Upper lobe of left lung (tissue), 6 donors: ENCODE results near the gene CCNT2. TPM values are rescaled to one million over a fixed set of nuclear protein-coding genes. Genes with fewer than 3 reads are reported as not detected.
"Not testable (repeated sequence)": the region's sequence is repeated elsewhere in the genome, so short reads cannot be mapped to it uniquely, and the experiment has no call there.

Experiments
- ATAC-seq, 2 donors: fragments of 200-7000 bp; cut with Tn5 transposase; one replicate each; pipeline ENCODE4 v1.9.1; 2022; ENCODE audit warnings: mild to moderate bottlenecking in 2 of 2, moderate library complexity in 2 of 2; ENCODE audit not compliant: low FRiP score in 2 of 2
- DNase-seq, 2 donors: peaks; one replicate each; pipeline ENCODE4 v3.0.0-alpha.2; 2019 to 2020
- H3K27ac ChIP-seq, 4 donors: fragments of 200-600 bp; sonication (generic); one replicate each; pipeline ENCODE4 v1.5.1; 2016 to 2019
- H3K27me3 ChIP-seq, 4 donors: fragments of 200-600 bp; sonication (generic); one replicate each; pipeline ENCODE4 v1.5.1; 2017 to 2019
- H3K36me3 ChIP-seq, 4 donors: fragments of 200-600 bp; sonication (generic); one replicate each; pipeline ENCODE4 v1.5.1; 2016 to 2019
- H3K4me1 ChIP-seq, 4 donors: fragments of 200-600 bp; sonication (generic); one replicate each; pipeline ENCODE4 v1.5.1; 2018 to 2019
- H3K4me3 ChIP-seq, 4 donors: fragments of 200-600 bp; sonication (generic); one replicate each; pipeline ENCODE4 v1.5.1; 2017 to 2019; ENCODE audit warnings: mild to moderate bottlenecking in 2 of 4, moderate library complexity in 1 of 4
- H3K9me3 ChIP-seq, 4 donors: fragments of 200-600 bp; sonication (generic); one replicate each; pipeline ENCODE4 v1.5.1; 2018 to 2019
- CTCF ChIP-seq, 6 experiments: fragments of 450-650 bp in 4 of 6; fragments of 200-600 bp in 2 of 6; sonication (generic) in 2 of 6; IDR thresholded peaks; one replicate each; pipeline ENCODE4 v1.5.1; 2016 to 2019; ENCODE audit warnings: antibody characterized with exemption in 6 of 6
- EP300 ChIP-seq, 4 donors: sonication (generic); formaldehyde crosslinking; IDR thresholded peaks; one replicate each; pipeline ENCODE4 v1.5.1; 2017; ENCODE audit warnings: antibody characterized with exemption in 4 of 4, control low read depth in 2 of 4
- POLR2A ChIP-seq, 4 donors: fragments of 450-650 bp; IDR thresholded peaks; one replicate each; pipeline ENCODE4 v1.5.1; 2016 to 2017; ENCODE audit warnings: antibody characterized with exemption in 4 of 4, mild to moderate bottlenecking in 2 of 4
- POLR2AphosphoS5 ChIP-seq, 2 donors: sonication (generic); formaldehyde crosslinking; IDR thresholded peaks; one replicate each; pipeline ENCODE4 v1.5.1; 2017; ENCODE audit warnings: antibody characterized with exemption in 2 of 2
- WGBS, 2 donors: methylation state at CpG; one replicate each; pipeline ENCODE4 v1.1.5; 2017 to 2018; 5-methylcytosine and 5-hydroxymethylcytosine counted together
- total RNA-seq, 6 donors: library from RNA; depleted of rRNA in 4 of 6; stranded (reverse); fragments of >200 nt in 4 of 6; gene quantifications; one replicate each; pipeline versions ENCODE4 v1.1.0 to v1.2.1, GENCODE V29; 2016 to 2021
- donor health status: DM: no; HTN: no; CAD: no; lungs with moderate emphysema.
- donor health status: DM: no; HTN: yes; CAD: no; lungs with severe emphysema.

Gene CCNT2
- total RNA-seq, 6 donors from 2014 or later = 15.9 to 56.9 (median 32.2) TPM

GRCh38 chr2:134897932-134898331 is 20.7 kb upstream of the CCNT2 start:
- Histone ChIP-seq H3K27me3 (no peaks in the 10 kb centered on the region), H3K9me3 (no peaks in the 10 kb centered on the region), H3K36me3 (no peaks in the 10 kb centered on the region), H3K4me3 (no peak overlapping the region), H3K27ac (no peak overlapping the region), H3K4me1 (no peaks in the 10 kb centered on the region)
- DNase-seq = no peak
- TF ChIP-seq EP300 (IDR thresholded peaks at IDR 0.05) = no peak
- TF ChIP-seq POLR2AphosphoS5 (IDR thresholded peaks at IDR 0.05) = no peak
- TF ChIP-seq CTCF (IDR thresholded peaks at IDR 0.05) = peak in 3 of 6 experiments; percentile 11 to 30 (median 23)
- no peak for ATAC-seq

- Histone ChIP-seq H3K4me1 (no peaks in the 10 kb centered on the region), H3K27ac (no peak overlapping the region), H3K36me3 (no peaks in the 10 kb centered on the region), H3K27me3 (no peaks in the 10 kb centered on the region), H3K9me3 (no peaks in the 10 kb centered on the region), H3K4me3 (no peak overlapping the region)
- no peak for TF ChIP-seq POLR2A (IDR thresholded peaks at IDR 0.05)
- no peak for TF ChIP-seq POLR2AphosphoS5 (IDR thresholded peaks at IDR 0.05)
- TF ChIP-seq CTCF (IDR thresholded peaks at IDR 0.05) = no peak
- no peak for TF ChIP-seq EP300 (IDR thresholded peaks at IDR 0.05)
- DNase-seq = no peak
- ATAC-seq = no peak
Observed at GRCh38 chr2:134899204-134899603, 19.4 kb upstream of the CCNT2 start.

GRCh38 chr2:134900151-134900550 is 18.5 kb upstream of the CCNT2 start:
- Histone ChIP-seq H3K9me3 (no peaks in the 10 kb centered on the region), H3K36me3 (no peaks in the 10 kb centered on the region), H3K27ac (no peak overlapping the region), H3K4me3 (no peak overlapping the region), H3K27me3 (no peaks in the 10 kb centered on the region), H3K4me1 (peaks cover 0 to 7% (median 0%) of the 10 kb centered on the region in 4 donors)
- ATAC-seq = no peak
- WGBS, 2 donors = 87 to 96% methylated on average over 1 of the region's 1 CpG
- no peak for TF ChIP-seq EP300 (IDR thresholded peaks at IDR 0.05)
- no peak for TF ChIP-seq CTCF (IDR thresholded peaks at IDR 0.05)
- no peak for TF ChIP-seq POLR2AphosphoS5 (IDR thresholded peaks at IDR 0.05)
- TF ChIP-seq POLR2A (IDR thresholded peaks at IDR 0.05) = no peak
- DNase-seq = no peak

DNA sequence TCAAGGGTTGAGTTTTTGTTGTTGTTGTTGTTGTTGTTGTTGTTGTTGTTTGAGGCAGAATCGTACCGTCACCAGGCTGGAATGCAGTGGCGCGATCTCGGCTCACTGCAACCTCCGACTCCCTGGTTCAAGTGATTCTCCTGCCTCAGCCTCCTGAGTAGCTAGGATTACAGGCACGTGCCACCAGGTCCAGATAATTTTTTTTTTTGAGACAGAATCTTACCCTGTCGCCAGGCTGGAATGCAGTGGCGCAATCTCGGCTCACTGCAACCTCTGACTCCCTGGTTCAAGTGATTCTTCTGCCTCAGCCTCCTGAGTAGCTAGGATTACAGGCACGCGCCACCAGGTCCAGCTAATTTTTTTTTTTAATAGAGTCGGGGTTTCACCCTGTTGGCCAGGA is 14.9 kb upstream of the CCNT2 start:
- not testable (repeated sequence) for H3K9me3 ChIP-seq, H3K4me1 ChIP-seq, H3K4me3 ChIP-seq, H3K27ac ChIP-seq, H3K27me3 ChIP-seq, H3K36me3 ChIP-seq, ATAC-seq
- peak in 1 of 2 donors; percentile 11 for DNase-seq
- 79 to 81% methylated on average over 13 of the region's 13 CpGs for WGBS, 2 donors

DNA sequence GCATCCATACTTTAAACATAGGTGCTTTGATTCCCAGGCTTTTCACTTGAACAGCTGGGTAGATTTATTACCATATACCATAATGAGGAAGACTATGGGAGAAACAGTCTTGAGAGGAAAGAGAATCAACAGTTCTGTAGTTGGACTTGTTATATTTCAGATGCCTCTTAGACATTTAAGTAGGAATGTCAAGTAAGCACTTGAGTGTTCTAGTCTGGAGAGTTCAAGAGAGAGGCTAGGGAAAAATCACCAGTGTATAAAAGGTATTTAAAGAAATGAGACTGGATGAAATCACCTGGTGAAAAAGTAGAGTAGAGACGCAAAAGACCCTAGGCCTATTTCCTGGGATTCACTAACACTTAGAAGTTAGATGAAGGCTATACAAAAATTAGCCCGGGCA is 13.5 kb upstream of the CCNT2 start:
- no peaks in the 10 kb centered on the region for H3K27me3 ChIP-seq
- H3K9me3 ChIP-seq = no peaks in the 10 kb centered on the region
- no peaks in the 10 kb centered on the region for H3K36me3 ChIP-seq
- H3K4me1 ChIP-seq = peaks cover 0 to 7% (median 0%) of the 10 kb centered on the region in 4 donors
- ATAC-seq (peak in 1 of 2 donors; percentile 67), DNase-seq (no peak)
- no peak for TF ChIP-seq POLR2AphosphoS5 (IDR thresholded peaks at IDR 0.05)
- TF ChIP-seq EP300 (IDR thresholded peaks at IDR 0.05) = no peak
- TF ChIP-seq CTCF (IDR thresholded peaks at IDR 0.05) = no peak
- no peak for TF ChIP-seq POLR2A (IDR thresholded peaks at IDR 0.05)
- peak overlapping the region in 1 of 4 donors; percentile 5 for H3K4me3 ChIP-seq
- peak overlapping the region in 2 of 4 donors; percentile 56 to 61 for H3K27ac ChIP-seq
- WGBS, 2 donors = 63 to 81% methylated on average over 2 of the region's 2 CpGs
